T-cell (primary cell): Measurements from ENCODE around the gene GALNT14. TPM values are rescaled to one million over a fixed set of nuclear protein-coding genes. Genes with fewer than 3 reads are reported as not detected.
"Not testable (repeated sequence)": the region's sequence is repeated elsewhere in the genome, so short reads cannot be mapped to it uniquely, and the experiment has no call there.

Experiments used
- ATAC-seq, 4 experiments: fragments of 200-7000 bp in 3 of 4; fragments of 150-1000 bp in 1 of 4; cut with Tn5 transposase; replicated peaks in 1 of 4; 1 replicate in 3 of 4; 2 replicates in 1 of 4; pipeline ENCODE4 v1.10.0; 2021; ENCODE audit warnings: moderate library complexity in 3 of 4, mild to moderate bottlenecking in 2 of 4, moderate number of reproducible peaks in 1 of 4
- CTCF ChIA-PET, 2 donors: fragments of 300-600 bp; sonication (Branson Sonifier 250); formaldehyde crosslinking; loops; one replicate each; lab custom pipeline; 2022; ENCODE audit warnings: antibody characterized with exemption in 2 of 2; lab: Charles Lee
- POLR2A ChIA-PET, 2 donors: fragments of 300-600 bp; sonication (Branson Sonifier 250); formaldehyde crosslinking; loops; one replicate each; lab custom pipeline; 2022; ENCODE audit warnings: antibody characterized with exemption in 2 of 2; lab: Charles Lee
- DNase-seq, 35 experiments: peaks; one replicate each; pipeline versions ENCODE4 v3.0.0 to v3.0.0-alpha.2; 2013 to 2023
- H3K27ac ChIP-seq: one replicate; pipeline ENCODE4 v1.5.1; 2013; ENCODE audit warnings: low read length
- H3K27me3 ChIP-seq, 2 experiments: replicated peaks in 1 of 2; 1 replicate in 1 of 2; 2 replicates in 1 of 2; pipeline versions ENCODE4 v1.6.1 to v1.7.0; 2013; ENCODE audit warnings: low read length in 1 of 2, mixed read lengths in 1 of 2; ENCODE audit not compliant: control insufficient read depth in 2 of 2, insufficient read depth in 2 of 2; ENCODE audit errors: extremely low read depth in 1 of 2
- H3K36me3 ChIP-seq, 2 donors: 1 replicate in 1 of 2; 2 replicates in 1 of 2; pipeline versions ENCODE4 v1.6.1 to v1.7.0; 2013; ENCODE audit warnings: low read length in 1 of 2; ENCODE audit not compliant: control insufficient read depth in 2 of 2, insufficient read depth in 1 of 2; ENCODE audit errors: extremely low read depth in 1 of 2
- H3K4me1 ChIP-seq, 2 experiments: 1 replicate in 1 of 2; 2 replicates in 1 of 2; pipeline versions ENCODE4 v1.6.1 to v1.7.0; 2013; ENCODE audit warnings: low read length in 2 of 2, mixed read lengths in 1 of 2; ENCODE audit not compliant: insufficient read depth in 2 of 2, control insufficient read depth in 1 of 2; ENCODE audit errors: extremely low read depth in 1 of 2
- H3K4me3 ChIP-seq, 2 donors: 1 replicate in 1 of 2; 2 replicates in 1 of 2; pipeline versions ENCODE4 v1.5.1 to v1.7.0; 2013; ENCODE audit warnings: mild to moderate bottlenecking in 2 of 2, low read length in 1 of 2, moderate library complexity in 1 of 2; ENCODE audit not compliant: control insufficient read depth in 1 of 2; ENCODE audit errors: extremely low read depth in 1 of 2
- H3K9me3 ChIP-seq: 2 replicates; pipeline ENCODE4 v1.7.0; 2013
- H3K27ac Mint-ChIP-seq, 2 donors: one replicate each; pipeline ENCODE4 v1.8.0; 2020 to 2021; ENCODE audit warnings: mild to moderate bottlenecking in 2 of 2, mixed read lengths in 2 of 2
- H3K27me3 Mint-ChIP-seq, 2 donors: one replicate each; pipeline ENCODE4 v1.8.0; 2021 to 2022; ENCODE audit warnings: mixed read lengths in 2 of 2
- H3K36me3 Mint-ChIP-seq: one replicate; pipeline ENCODE4 v1.8.0; 2021; ENCODE audit warnings: mixed read lengths
- H3K4me1 Mint-ChIP-seq, 3 donors: one replicate each; pipeline ENCODE4 v1.8.0; 2020 to 2022; ENCODE audit warnings: mixed read lengths in 3 of 3, mild to moderate bottlenecking in 1 of 3
- H3K4me3 Mint-ChIP-seq, 3 donors: one replicate each; pipeline ENCODE4 v1.8.0; 2020 to 2022; ENCODE audit warnings: mild to moderate bottlenecking in 3 of 3, mixed read lengths in 3 of 3, moderate library complexity in 3 of 3
- H3K9me3 Mint-ChIP-seq, 3 donors: one replicate each; pipeline ENCODE4 v1.8.0; 2020 to 2022; ENCODE audit warnings: mixed read lengths in 3 of 3
- WGBS: methylation state at CpG from one replicate; pipeline ENCODE4 v1.1.5; 2013; ENCODE audit warnings: missing lambda C conversion rate; ENCODE audit not compliant: insufficient coverage; 5-methylcytosine and 5-hydroxymethylcytosine counted together
- total RNA-seq, 35 experiments: library from RNA in 6 of 35; stranded (reverse) in 6 of 35; fragments of 120-200 nt in 1 of 35; gene quantifications; one replicate each; pipeline versions ENCODE4 v1.2.1 to v1.2.4 and lab custom pipeline; 2013 to 2026

GALNT14 gene
- total RNA-seq, 5 donors from 2014 or later (not counting 1 experiment from before 2014, with no cell fraction given): 0.29 to 0.38 TPM; not detected in 3

DNA sequence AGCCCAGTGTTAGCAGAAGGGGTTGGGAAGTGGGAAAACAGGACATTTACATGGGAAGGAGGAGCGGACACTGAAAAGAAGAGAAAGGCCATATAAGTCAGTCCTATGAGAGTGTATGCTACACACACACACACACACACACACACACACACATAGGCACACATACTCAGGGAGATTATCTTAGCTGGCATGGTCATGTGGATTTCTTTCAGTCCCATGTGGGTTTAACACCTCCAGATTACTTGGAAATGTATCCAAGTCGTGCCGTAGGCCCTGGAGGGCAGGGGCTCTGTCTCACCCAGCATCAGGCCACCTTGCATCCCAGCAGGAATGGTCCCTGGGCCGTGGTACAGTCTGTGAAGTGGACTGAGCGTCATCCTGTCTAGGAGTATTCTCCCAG, 217.7 kb downstream of the GALNT14 start:
- Histone ChIP-seq H3K4me3 (no peak overlapping the region), H3K36me3 (no peaks in the 10 kb centered on the region), H3K27me3 (peaks cover 0 to 7% of the 10 kb centered on the region in 2 experiments), H3K9me3 (no peaks in the 10 kb centered on the region), H3K27ac (no peak overlapping the region), H3K4me1 (no peaks in the 10 kb centered on the region)
- ATAC-seq (no peak), DNase-seq (no peak)
- H3K36me3 Mint-ChIP-seq: no peaks in the 10 kb centered on the region
- H3K27ac Mint-ChIP-seq: no peak overlapping the region
- 90% methylated on average over 2 of the region's 5 CpGs for WGBS
- H3K4me3 Mint-ChIP-seq: no peak overlapping the region
- no peaks in the 10 kb centered on the region for H3K27me3 Mint-ChIP-seq
- CTCF ChIA-PET: no interaction called here
- POLR2A ChIA-PET: no interaction called here
- H3K9me3 Mint-ChIP-seq: no peaks in the 10 kb centered on the region
- no peaks in the 10 kb centered on the region for H3K4me1 Mint-ChIP-seq

DNA sequence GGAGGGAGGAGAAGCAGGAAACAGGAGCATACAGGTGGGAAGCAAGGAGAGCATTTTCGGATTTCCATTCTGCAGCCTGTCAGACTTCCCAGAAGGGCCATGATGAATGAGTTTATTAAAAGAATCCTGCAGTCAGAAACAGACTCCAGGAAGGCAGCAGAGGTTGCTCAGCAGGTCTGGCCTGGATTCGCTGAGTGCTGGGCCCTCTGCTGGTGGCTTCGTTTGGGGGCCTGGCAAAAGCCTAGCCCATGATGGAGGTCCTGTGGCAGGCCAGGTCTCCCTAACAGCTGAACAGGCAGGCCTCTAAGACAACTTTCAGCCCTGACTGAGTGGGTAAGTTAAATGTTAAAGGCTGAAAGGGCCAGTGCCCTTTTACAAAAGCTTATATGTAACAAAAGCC, 222.8 kb downstream of the GALNT14 start:
- no peaks in the 10 kb centered on the region for H3K36me3 ChIP-seq
- DNase-seq (no peak), ATAC-seq (no peak)
- peaks cover 0 to 5% of the 10 kb centered on the region in 2 donors for H3K27me3 Mint-ChIP-seq
- no peaks in the 10 kb centered on the region for H3K9me3 ChIP-seq
- H3K9me3 Mint-ChIP-seq: no peaks in the 10 kb centered on the region
- WGBS: 58% methylated on average over 3 of the region's 3 CpGs
- no peak overlapping the region for H3K4me3 ChIP-seq
- no peaks in the 10 kb centered on the region for H3K4me1 ChIP-seq
- no peak overlapping the region for H3K27ac Mint-ChIP-seq
- H3K36me3 Mint-ChIP-seq: no peaks in the 10 kb centered on the region
- H3K4me1 Mint-ChIP-seq: no peaks in the 10 kb centered on the region
- no peak overlapping the region for H3K4me3 Mint-ChIP-seq
- peaks cover 0 to 3% of the 10 kb centered on the region in 2 experiments for H3K27me3 ChIP-seq
- ChIA-PET CTCF (no interaction called here), POLR2A (no interaction called here)
- no peak overlapping the region for H3K27ac ChIP-seq

GRCh38 chr2:30914456-30914855, 223.8 kb downstream of the GALNT14 start:
- no peak overlapping the region for H3K4me3 Mint-ChIP-seq
- no peaks in the 10 kb centered on the region for H3K9me3 ChIP-seq
- peaks cover 0 to 3% of the 10 kb centered on the region in 2 experiments for H3K27me3 ChIP-seq
- no peak overlapping the region for H3K27ac Mint-ChIP-seq
- no peaks in the 10 kb centered on the region for H3K4me1 ChIP-seq
- no peaks in the 10 kb centered on the region for H3K9me3 Mint-ChIP-seq
- H3K4me1 Mint-ChIP-seq: no peaks in the 10 kb centered on the region
- ChIA-PET POLR2A (no interaction called here), CTCF (no interaction called here)
- no peaks in the 10 kb centered on the region for H3K36me3 Mint-ChIP-seq
- WGBS: 95% methylated on average over 2 of the region's 5 CpGs
- H3K4me3 ChIP-seq: no peak overlapping the region
- ATAC-seq: no peak
- DNase-seq: no peak
- no peak overlapping the region for H3K27ac ChIP-seq
- no peaks in the 10 kb centered on the region for H3K36me3 ChIP-seq
- peaks cover 0 to 5% of the 10 kb centered on the region in 2 donors for H3K27me3 Mint-ChIP-seq

- H3K36me3 Mint-ChIP-seq: no peaks in the 10 kb centered on the region
- no peaks in the 10 kb centered on the region for H3K4me1 Mint-ChIP-seq
- DNase-seq: no peak
- no peaks in the 10 kb centered on the region for H3K9me3 Mint-ChIP-seq
- Histone ChIP-seq H3K27ac (no peak overlapping the region), H3K36me3 (no peaks in the 10 kb centered on the region), H3K27me3 (no peaks in the 10 kb centered on the region), H3K4me1 (no peaks in the 10 kb centered on the region), H3K4me3 (no peak overlapping the region), H3K9me3 (no peaks in the 10 kb centered on the region)
- ChIA-PET POLR2A (interaction anchor here in 1 of 2 donors (0.6 kb wide), 1 partner anchor 11 kb away, joined by 3 read pairs; no protein-coding TSS in a partner anchor), CTCF (no interaction called here)
- no peak overlapping the region for H3K27ac Mint-ChIP-seq
- peaks cover 0 to 5% of the 10 kb centered on the region in 2 donors for H3K27me3 Mint-ChIP-seq
- H3K4me3 Mint-ChIP-seq: no peak overlapping the region
- WGBS: 88% methylated on average over 2 of the region's 5 CpGs
- no peak for ATAC-seq
Observed at GRCh38 chr2:30912056-30912455, 226.2 kb downstream of the GALNT14 start.

DNA sequence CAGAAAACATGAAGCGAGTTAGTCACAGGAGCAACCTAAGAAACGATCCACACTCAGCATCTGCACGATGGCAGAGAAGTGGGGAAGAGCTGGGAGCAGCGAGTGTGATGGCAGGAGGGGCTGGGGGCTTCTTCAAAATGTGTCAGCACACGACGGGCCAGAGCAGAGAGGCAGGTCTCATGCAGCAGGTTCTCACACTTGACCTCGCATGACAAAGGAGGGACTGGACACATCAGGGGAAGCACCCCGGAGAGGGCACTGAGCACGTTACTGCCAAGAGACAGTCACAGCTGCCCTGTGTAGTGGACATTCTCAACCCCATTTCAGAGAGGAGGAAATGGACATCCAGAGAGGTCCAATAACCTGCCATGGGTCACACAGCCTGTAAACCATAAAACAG, 226.9 kb downstream of the GALNT14 start:
- Histone ChIP-seq H3K36me3 (no peaks in the 10 kb centered on the region), H3K27ac (no peak overlapping the region), H3K4me1 (no peaks in the 10 kb centered on the region), H3K4me3 (no peak overlapping the region), H3K27me3 (no peaks in the 10 kb centered on the region), H3K9me3 (no peaks in the 10 kb centered on the region)
- no peaks in the 10 kb centered on the region for H3K9me3 Mint-ChIP-seq
- CTCF ChIA-PET: no interaction called here
- no peak overlapping the region for H3K27ac Mint-ChIP-seq
- peaks cover 0 to 5% of the 10 kb centered on the region in 2 donors for H3K27me3 Mint-ChIP-seq
- no peak overlapping the region for H3K4me3 Mint-ChIP-seq
- no peak for ATAC-seq
- POLR2A ChIA-PET: no interaction called here
- H3K4me1 Mint-ChIP-seq: no peaks in the 10 kb centered on the region
- no peak for DNase-seq
- no peaks in the 10 kb centered on the region for H3K36me3 Mint-ChIP-seq
- 95% methylated on average over 6 of the region's 9 CpGs for WGBS

- Mint-ChIP-seq H3K27ac (no peak overlapping the region), H3K9me3 (no peaks in the 10 kb centered on the region), H3K4me1 (no peaks in the 10 kb centered on the region), H3K27me3 (peaks cover 0 to 5% of the 10 kb centered on the region in 2 donors), H3K4me3 (no peak overlapping the region), H3K36me3 (no peaks in the 10 kb centered on the region)
- H3K4me1 ChIP-seq: no peaks in the 10 kb centered on the region
- ATAC-seq: no peak
- H3K9me3 ChIP-seq: no peaks in the 10 kb centered on the region
- CTCF ChIA-PET: no interaction called here
- POLR2A ChIA-PET: no interaction called here
- H3K27ac ChIP-seq: no peak overlapping the region
- H3K27me3 ChIP-seq: no peaks in the 10 kb centered on the region
- DNase-seq: no peak
- WGBS: 96% methylated on average over 7 of the region's 7 CpGs
- H3K36me3 ChIP-seq: no peaks in the 10 kb centered on the region
- H3K4me3 ChIP-seq: no peak overlapping the region
Observed at GRCh38 chr2:30910686-30911085, 227.6 kb downstream of the GALNT14 start.

DNA sequence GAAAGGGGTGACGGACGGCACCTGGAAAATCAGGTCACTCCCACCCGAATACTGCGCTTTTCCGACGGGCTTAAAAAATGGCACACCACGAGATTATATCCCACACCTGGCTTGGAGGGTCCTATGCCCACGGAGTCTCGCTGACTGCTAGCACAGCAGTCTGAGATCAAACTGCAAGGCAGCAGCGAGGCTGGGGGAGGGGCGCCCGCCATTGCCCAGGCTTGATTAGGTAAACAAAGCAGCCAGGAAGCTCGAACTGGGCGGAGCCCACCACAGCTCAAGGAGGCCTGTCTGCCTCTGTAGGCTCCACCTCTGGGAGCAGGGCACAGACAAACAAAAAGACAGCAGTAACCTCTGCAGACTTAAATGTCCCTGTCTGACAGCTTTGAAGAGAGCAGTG, 233.8 kb downstream of the GALNT14 start:
- H3K4me1 Mint-ChIP-seq, H3K36me3 ChIP-seq, H3K9me3 ChIP-seq, CTCF ChIA-PET, H3K4me3 ChIP-seq, H3K27me3 ChIP-seq, H3K36me3 Mint-ChIP-seq, H3K4me1 ChIP-seq, H3K27ac Mint-ChIP-seq, H3K27ac ChIP-seq, ATAC-seq, H3K27me3 Mint-ChIP-seq, DNase-seq, POLR2A ChIA-PET, H3K4me3 Mint-ChIP-seq, H3K9me3 Mint-ChIP-seq: not testable (repeated sequence)
- WGBS: no CpG with 5 or more reads among the region's 14 CpGs
